GM18505 (cell line): ENCODE results near the gene THSD7B.

ENCODE experiments used
- ATAC-seq: cut with Tn5 transposase; IDR thresholded peaks from one replicate; pipeline ENCODE4 v1.9.1; 2021; ENCODE audit not compliant: unreplicated experiment
- POLR2A ChIP-seq: IDR thresholded peaks from 4 replicates; pipeline ENCODE4 v1.6.1; 2011; ENCODE audit warnings: borderline replicate concordance; ENCODE audit not compliant: insufficient read depth, insufficient read length; ENCODE audit errors: extremely low read depth

Gene THSD7B

GRCh38 chr2:137444970-137445369 lies 679.6 kb downstream of the THSD7B start:
- TF ChIP-seq POLR2A: no peak
- ATAC-seq: no peak

- no peak for TF ChIP-seq POLR2A
- ATAC-seq: peak; percentile 56
Observed at GRCh38 chr2:137449454-137449853, 684.1 kb downstream of the THSD7B start.

- no peak for ATAC-seq
- TF ChIP-seq POLR2A: no peak
Observed at GRCh38 chr2:137454886-137455285, 689.5 kb downstream of the THSD7B start.

- peak; percentile 91 for ATAC-seq
- no peak for TF ChIP-seq POLR2A
Observed at GRCh38 chr2:137467246-137467862, 702.0 kb downstream of the THSD7B start.

GRCh38 chr2:137493261-137493660 lies 727.9 kb downstream of the THSD7B start:
- no peak for TF ChIP-seq POLR2A
- no peak for ATAC-seq

- no peak for ATAC-seq
- no peak for TF ChIP-seq POLR2A
Observed at GRCh38 chr2:137500599-137500998, 735.3 kb downstream of the THSD7B start.

GRCh38 chr2:137507237-137507636 lies 741.9 kb downstream of the THSD7B start:
- ATAC-seq: no peak

GRCh38 chr2:137508739-137509384 lies 743.5 kb downstream of the THSD7B start:
- ATAC-seq: no peak
- no peak for TF ChIP-seq POLR2A

More at GRCh38 chr2:137507237-137507636, 741.9 kb downstream of the THSD7B start:
- TF ChIP-seq POLR2A: no peak

GRCh38 chr2:137511526-137511925 lies 746.2 kb downstream of the THSD7B start:
- ATAC-seq: no peak
- TF ChIP-seq POLR2A: no peak

- TF ChIP-seq POLR2A: no peak
- ATAC-seq: no peak
Observed at GRCh38 chr2:137521653-137522619, 756.6 kb downstream of the THSD7B start.

GRCh38 chr2:137522620-137523011 lies 757.3 kb downstream of the THSD7B start:
- no peak for ATAC-seq
- TF ChIP-seq POLR2A: no peak

GRCh38 chr2:137523931-137524330 lies 758.6 kb downstream of the THSD7B start:
- TF ChIP-seq POLR2A: no peak
- ATAC-seq: no peak

- TF ChIP-seq POLR2A: no peak
- ATAC-seq: no peak
Observed at GRCh38 chr2:137525132-137525531, 759.8 kb downstream of the THSD7B start.

- TF ChIP-seq POLR2A: no peak
- ATAC-seq: no peak
Observed at GRCh38 chr2:137525641-137526190, 760.4 kb downstream of the THSD7B start.

GRCh38 chr2:137535897-137536296 lies 770.6 kb downstream of the THSD7B start:
- no peak for ATAC-seq
- no peak for TF ChIP-seq POLR2A
